H54 (cell line): ENCODE data around the gene DDX51.

Experiments
- DNase-seq: peaks from one replicate; pipeline ENCODE4 v3.0.0; 2011; ENCODE audit warnings: low spot score, mixed read lengths; ENCODE audit not compliant: insufficient read length
- FAIRE-seq: peaks from 3 replicates; lab custom pipeline; 2011; peaks lifted over from hg19 to GRCh38; lab: Jason Lieb, UNC
- POLR2A ChIP-seq: IDR thresholded peaks from 2 replicates; pipeline ENCODE4 v1.6.1; 2011; ENCODE audit warnings: low read depth, mild to moderate bottlenecking, low read length

The DDX51 gene

DNA sequence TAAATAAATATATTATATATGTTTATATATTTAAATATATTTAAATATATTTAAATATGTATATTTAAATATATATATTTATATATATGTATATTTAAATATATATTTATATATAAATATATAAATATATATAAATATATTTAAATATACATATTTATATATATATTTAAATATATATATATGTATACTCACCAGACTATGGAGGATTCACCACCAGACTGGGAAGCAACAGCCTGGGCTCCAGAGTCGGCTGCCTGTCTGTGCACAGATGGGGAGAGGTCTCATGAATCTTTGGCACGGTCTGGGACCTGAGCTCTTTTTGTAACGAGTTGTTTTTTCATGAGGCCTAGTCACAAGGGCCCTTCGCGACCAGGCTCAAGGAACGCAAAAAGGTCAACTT, 21.5 kb upstream of the DDX51 start:
- FAIRE-seq (no peak), DNase-seq (no peak)
- no peak for TF ChIP-seq POLR2A

DNA sequence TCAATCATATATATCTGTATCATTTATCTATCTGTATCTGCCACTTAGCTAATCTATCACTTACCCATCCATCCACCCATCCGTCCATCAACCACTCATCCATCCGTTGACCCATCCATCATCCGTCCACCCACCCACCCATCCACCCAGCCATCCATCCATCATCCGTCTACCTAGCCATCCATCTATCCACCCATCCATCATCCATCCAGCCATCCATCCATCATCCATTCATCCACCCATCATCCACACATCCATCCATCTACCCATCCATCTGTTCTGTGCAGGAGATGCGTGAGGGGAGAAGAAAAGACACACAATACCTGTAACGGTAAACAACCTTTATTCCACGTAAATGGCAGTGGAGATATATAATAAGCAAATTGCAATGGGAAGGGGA, 20.3 kb upstream of the DDX51 start:
- DNase-seq: no peak
- TF ChIP-seq POLR2A: no peak
- FAIRE-seq: no peak

DNA sequence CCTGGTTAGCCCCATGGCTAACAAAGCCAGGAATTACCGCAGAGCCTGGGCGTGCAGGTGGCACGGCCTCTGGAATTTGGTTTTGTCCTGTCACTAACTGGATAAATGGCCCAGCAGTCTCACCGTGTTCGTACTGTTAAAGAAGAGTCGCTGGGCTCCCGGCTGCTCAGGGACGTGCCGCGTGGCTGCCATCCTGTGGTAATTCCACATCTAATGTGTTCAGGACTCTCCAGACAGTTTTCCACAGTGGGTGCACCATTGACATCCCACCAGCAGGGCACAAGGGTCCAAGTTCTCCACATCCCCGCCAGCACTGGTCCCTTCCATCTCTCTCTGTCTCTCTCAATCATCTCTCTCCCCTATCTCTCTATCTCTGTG, 19.8 kb upstream of the DDX51 start:
- DNase-seq (no peak), FAIRE-seq (no peak)
- no peak for TF ChIP-seq POLR2A

DNA sequence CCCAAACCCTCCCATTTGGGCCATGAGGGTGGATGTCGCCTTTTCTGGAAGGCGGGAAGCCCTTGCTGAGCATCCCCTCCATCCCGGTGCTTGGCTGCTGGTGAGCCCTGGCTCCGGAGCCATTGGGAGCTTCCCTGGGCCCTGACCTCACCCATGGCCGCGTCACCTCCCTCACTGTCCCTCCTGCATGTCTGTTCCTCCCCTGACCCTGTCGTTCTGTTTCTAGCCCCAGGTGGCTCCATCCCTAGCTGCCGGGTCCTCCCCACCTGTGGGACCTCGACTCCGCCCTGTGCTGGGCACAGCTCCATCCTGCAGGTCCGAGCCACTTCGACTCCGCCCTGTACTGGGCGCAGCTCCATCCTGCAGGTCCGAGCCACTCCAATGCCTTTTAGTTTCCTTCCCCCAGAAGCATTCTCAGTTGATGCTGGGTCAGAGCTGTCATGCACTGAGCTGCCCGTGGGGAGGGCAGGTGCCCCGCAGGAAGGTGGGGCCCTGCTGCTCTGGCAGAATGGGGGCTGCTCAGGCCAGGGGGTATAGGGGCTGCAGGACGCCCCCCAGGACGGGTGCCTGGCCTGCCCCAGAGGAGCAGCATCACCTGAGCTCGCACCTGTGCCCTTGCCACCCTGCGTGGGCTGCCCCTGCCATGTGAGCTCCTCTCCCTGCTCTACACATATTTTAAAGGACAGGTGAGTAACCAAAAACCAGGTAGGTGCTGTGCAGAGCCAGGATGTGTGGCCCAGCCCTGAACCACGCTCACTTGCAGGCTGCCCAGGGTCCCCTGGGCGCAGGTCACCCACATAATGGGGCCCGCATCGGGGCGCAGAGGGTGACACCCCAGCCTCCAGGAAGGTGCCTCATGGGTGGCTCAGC, 19.2 kb upstream of the DDX51 start:
- no peak for FAIRE-seq
- TF ChIP-seq POLR2A: no peak
- DNase-seq: peak; percentile 37

DNA sequence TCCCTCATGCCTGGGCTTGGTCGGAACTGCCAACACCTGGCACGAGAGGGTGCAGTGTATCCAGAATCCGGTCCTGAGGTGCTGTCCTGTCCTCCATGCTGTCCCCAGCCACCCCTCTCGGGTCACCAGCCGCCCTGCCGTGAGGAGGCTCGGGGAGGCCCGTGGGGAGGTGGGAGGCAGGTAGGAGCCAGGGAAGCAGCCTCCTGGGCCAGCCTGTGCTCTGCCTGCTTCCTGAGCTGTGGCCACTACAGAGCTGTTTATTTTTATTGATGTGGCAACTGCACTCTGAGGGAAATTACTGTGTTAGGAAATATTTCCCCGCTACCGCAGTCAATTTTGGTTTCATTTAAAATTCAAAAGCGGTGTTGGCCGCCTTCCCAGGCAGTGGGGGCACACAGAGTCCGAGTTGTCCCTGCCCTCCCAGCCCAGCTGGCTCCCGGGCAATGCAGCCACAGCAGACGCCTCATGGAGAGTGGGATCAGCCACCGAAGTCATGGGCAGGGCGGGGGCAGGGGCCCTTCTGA, 18.5 kb upstream of the DDX51 start:
- no peak for FAIRE-seq
- no peak for TF ChIP-seq POLR2A

DNA sequence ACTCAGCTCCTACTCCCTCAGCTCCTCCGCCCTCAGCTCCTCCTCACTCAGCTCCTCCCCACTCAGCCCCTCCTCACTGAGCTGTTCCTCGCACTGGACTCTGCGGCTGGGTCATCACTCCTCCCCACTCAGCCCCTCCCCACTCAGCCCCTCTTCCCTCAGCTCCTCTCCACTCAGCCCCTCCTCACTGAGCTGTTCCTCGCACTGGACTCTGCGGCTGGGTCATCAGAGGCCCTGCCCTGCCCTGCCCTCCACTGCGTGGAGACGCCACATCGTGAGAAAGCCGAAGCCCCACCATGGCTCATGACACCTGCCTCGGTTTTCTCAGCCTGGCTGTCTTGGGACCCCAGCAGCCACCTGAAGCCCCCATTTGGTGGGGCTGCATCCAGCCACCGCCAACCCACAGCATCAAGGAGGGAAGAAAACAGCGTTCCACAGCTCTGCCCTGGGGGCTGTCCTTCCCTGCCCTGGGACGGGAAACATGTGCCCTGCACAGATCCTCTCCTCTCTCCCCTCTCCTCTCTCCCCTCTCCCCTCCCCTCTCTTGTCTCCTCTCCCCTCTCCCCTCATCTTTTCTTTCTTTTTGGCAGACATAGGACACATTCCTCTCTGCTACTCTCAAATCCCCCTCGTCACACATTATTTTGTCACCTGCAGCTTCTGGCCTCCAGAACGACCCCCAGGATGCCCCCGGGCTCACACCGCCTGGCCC, 17.8 kb upstream of the DDX51 start:
- no peak for FAIRE-seq
- DNase-seq: no peak
- no peak for TF ChIP-seq POLR2A

More for the DNA sequence above, 18.5 kb upstream of the DDX51 start:
- peak; percentile 57 for DNase-seq

DNA sequence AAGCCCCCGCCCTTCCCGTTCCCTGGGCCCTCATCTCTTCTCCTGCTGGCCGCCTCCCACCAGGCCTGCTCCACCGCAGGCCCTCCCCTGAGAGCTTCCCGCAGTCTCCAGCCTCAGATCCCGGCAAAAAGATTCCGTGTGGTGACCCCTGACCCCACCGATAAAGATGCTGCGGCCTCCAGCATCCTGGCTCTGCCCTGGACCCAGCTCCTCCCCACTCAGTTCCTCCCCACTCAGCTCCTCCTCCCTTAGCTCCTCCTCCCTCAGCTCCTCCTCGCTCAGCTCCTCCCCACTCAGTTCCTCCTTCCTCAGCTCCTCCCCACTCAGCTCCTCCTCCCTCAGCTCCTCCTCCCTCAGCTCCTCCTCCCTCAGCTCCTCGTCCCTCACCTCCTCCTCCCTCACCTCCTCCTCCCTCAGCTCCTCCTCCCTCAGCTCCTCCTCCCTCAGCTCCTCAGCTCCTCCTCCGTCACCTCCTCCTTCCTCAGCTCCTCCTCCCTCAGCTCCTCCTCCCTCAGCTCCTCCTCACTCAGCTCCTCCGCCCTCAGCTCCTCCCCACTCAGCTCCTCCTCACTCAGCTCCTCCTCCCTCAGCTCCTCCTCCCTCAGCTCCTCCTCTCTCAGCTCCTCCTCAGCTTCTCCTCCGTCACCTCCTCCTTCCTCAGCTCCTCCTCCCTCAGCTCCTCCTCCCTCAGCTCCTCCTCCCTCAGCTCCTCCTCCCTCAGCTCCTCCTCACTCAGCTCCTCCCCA, 17.1 kb upstream of the DDX51 start:
- no peak for TF ChIP-seq POLR2A
- DNase-seq: no peak

DNA sequence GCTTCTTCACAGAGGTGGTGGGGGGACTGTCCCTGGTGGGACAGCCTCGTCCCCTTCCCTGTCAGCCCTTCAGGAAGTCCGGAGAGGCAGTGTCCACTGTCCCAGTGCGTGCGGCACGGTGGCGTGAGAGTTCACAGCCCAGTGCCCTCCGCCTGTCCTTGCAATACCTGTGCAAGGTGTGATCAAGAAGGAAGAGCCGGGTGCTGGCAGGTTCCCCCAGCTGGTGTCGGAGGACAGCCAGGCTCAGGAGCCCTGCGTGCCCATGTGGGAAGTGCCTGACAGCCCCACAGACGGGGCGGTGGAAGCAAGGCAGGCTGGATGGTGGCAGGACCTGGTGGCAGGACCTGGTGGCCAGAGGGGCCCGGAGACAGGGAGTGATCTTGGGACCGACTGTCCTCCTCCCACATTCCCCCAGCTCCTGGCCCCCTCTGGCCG, 16.5 kb upstream of the DDX51 start:
- DNase-seq: no peak
- no peak for FAIRE-seq
- no peak for TF ChIP-seq POLR2A

More for the DNA sequence above, 17.1 kb upstream of the DDX51 start:
- FAIRE-seq: no peak

DNA sequence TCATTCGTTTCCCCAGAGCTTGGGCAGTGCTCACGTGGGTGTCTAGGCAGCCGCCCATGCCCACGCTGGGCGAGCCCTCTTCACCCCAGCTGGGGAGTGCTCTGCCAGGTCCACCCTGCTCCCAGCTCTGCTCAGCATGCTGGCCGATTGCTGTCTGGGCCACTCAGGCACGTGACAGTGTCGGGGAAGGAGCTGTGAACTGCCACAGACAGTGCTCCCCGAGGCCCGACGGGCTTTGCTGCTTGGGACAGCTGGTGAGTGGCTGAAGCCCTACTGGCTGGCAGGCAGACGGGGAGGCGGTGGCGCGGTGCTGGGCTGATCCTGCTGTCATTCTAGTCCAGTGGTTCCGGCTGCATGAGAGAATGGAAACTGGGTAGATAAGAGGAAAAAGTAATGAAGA, 15.9 kb upstream of the DDX51 start:
- FAIRE-seq (no peak), DNase-seq (no peak)
- TF ChIP-seq POLR2A: no peak

DNA sequence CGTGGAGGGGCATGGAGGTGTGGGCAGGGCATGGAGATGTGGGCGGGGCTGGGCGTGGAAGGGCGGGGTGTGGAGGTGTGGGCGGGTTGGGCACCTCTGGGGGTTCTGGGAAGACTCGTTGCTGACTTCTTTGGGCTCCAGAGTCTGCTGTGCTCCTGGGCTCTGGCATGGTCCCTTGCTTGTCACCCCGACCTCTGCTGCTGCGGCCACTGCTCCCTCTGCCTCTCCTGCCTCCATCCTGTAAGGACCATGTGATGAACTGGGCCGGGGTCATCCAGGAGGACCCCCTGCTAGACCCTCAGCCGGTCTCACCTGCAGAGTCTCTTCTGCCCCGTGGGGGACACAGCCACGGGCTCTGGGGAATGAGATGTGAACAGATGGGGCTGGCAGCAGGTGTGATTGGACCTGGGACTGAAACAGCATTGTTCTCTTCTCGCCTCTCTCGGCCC, 15.5 kb upstream of the DDX51 start:
- no peak for FAIRE-seq
- no peak for TF ChIP-seq POLR2A
- DNase-seq: no peak

DNA sequence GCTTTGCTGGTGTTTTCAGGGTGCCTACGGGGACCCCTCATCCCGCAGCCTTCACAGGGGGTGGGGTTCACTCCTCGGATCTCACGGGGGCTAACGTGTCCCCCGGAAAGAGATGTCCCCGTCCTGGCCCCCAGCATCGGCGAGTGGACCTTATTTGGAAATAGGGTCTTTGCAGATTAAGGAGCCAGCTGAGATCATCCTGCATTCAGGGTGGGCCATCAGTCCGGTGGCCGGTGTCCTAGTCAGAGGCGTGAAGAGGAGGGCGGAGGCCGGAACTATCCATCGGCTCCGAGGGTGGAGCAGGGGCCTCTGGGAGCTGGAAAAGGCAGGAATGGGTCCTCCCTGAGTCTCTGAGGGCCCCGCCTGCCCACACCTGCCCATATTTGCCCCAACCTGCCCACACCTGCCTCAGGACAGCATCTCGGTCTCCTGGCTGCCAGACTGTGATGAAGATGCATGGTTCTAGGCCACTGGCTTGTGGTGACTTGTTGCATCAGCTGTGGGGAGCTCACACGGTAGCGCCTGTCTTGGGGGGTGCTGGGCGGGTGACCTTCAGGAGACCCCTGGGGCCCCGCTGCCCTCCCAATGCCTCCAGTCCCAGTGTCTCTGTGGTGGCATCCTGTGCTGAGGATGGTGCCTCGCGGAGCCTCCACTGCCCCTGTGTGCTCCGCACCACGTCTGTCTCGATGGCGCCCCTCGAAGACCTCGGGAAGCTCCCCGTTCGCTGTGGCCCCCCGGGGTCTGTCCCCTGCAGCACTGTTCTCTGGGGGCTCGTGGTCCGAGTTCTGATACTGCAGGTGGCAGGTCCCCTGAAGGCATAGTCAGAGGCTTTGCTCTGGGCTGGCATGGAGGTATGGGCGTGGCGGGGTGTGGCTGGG, 14.8 kb upstream of the DDX51 start:
- no peak for TF ChIP-seq POLR2A
- no peak for DNase-seq
- FAIRE-seq: no peak

DNA sequence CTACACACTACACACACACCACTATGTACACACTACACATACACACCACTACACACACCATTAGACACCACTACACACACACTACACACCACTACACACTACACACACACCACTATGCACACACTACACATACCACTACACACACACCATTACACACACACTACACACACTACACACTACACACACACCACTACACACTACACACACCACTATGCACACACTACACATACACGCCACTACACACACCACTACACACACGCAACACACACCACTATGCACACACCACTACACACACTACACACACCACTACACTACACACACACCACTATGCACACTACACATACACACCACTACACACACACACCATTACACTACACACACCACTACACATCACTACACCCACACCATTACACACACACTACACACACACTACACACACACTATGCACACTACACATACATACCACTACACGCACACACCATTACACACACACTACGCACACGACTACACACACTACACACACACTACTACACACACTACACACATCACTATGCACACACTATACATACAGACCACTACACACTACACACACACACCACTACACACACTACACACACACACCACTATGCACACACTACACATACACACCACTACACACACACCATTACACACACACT, 13.8 kb upstream of the DDX51 start:
- FAIRE-seq: no peak
- no peak for DNase-seq
- no peak for TF ChIP-seq POLR2A
